GM10248 (cell line): ENCODE results near the gene DDX1.

Source experiments
- CTCF ChIA-PET: fragments of 300-600 bp; sonication (Branson Sonifier 250); formaldehyde crosslinking; extraction: SDS; loops from one replicate; lab custom pipeline; 2021; ENCODE audit warnings: antibody characterized with exemption; lab: Yijun Ruan, JAX
- POLR2A ChIA-PET: fragments of 350-650 bp; sonication (Branson Sonifier 250); formaldehyde crosslinking; extraction: SDS; loops from one replicate; lab custom pipeline; 2020; ENCODE audit warnings: antibody characterized with exemption; lab: Yijun Ruan, JAX
- DNase-seq: peaks from one replicate; pipeline ENCODE4 v3.0.0; 2012; ENCODE audit errors: extremely low spot score
- CTCF ChIP-seq: IDR thresholded peaks from 2 replicates; pipeline ENCODE4 v1.5.1; 2012; ENCODE audit warnings: mild to moderate bottlenecking, low read depth; ENCODE audit errors: extremely low read depth, missing control alignments, control extremely low read depth

DDX1 gene

GRCh38 chr2:15556311-15556930 lies 35.2 kb upstream of the DDX1 start:
- DNase-seq, result no peak
- POLR2A ChIA-PET, result no interaction called here
- TF ChIP-seq CTCF, result no peak
- CTCF ChIA-PET, result interaction anchor here (2.2 kb wide), 1 partner anchor 20 kb away, joined by 9 read pairs; no protein-coding TSS in a partner anchor

DNA sequence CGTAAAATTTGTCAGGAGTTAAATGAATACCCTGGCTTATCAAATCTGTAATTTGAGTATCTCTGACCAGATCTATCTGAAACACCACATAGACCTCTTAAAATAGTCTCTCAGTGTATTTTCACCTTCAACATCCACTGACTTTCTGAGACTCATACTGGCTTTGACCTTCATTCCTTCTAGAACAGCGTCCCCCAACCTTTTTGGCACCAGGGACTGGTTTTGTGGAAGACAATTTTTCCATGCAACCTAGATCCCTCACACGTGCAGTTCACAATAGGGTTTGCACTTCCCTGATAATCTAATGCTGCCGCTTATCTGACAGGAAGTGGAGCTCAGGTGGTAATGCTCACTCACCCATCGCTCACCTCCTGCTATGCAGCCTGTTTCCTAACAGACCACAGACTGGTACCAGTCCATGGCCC lies 33.8 kb upstream of the DDX1 start:
- TF ChIP-seq CTCF, result no peak
- CTCF ChIA-PET, result interaction anchor here (0.8 to 4.4 kb wide), 5 partner anchors 10 to 33 kb away, joined by 3 to 24 read pairs (median 9); no protein-coding TSS in a partner anchor
- POLR2A ChIA-PET, result no interaction called here
- DNase-seq, result no peak

DNA sequence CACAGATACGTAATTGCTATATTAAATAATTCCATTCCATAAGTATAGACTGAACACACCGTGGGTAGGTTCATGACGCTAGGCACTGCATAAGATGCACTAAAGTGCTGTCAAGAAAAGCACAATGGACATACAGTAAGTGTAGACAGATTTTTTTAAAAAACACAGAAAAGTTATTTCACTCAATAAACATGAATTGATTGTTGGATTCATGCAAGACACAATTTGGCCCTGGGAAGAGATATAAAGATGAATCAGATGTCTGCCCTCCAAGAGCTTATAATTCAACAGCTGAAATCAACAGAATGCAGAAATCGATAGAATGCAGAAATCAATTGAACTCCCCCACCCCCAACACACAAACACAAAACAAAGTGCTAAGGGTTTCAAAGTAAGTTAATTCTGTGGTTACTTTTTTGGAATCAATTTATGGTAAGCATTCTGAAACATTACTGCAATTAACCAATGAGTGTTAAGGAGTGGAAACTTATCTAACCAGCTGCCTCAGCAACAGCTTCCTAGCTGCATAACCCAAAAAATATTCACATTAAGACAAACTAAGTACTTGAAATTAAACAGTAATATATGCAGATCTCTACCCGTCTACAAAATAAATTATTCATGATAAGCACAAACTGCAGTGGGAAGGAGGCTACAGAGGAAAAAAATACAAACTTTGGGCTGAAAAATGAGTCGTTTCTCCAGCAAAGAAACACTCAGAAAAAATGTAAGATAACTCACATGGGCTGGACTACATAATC lies 32.1 kb upstream of the DDX1 start:
- ChIA-PET CTCF (interaction anchor here (0.8 to 4.4 kb wide), 3 partner anchors 12 to 17 kb away, joined by 3 to 24 read pairs (median 15); no protein-coding TSS in a partner anchor), POLR2A (no interaction called here)
- no peak for DNase-seq
- no peak for TF ChIP-seq CTCF

DNA sequence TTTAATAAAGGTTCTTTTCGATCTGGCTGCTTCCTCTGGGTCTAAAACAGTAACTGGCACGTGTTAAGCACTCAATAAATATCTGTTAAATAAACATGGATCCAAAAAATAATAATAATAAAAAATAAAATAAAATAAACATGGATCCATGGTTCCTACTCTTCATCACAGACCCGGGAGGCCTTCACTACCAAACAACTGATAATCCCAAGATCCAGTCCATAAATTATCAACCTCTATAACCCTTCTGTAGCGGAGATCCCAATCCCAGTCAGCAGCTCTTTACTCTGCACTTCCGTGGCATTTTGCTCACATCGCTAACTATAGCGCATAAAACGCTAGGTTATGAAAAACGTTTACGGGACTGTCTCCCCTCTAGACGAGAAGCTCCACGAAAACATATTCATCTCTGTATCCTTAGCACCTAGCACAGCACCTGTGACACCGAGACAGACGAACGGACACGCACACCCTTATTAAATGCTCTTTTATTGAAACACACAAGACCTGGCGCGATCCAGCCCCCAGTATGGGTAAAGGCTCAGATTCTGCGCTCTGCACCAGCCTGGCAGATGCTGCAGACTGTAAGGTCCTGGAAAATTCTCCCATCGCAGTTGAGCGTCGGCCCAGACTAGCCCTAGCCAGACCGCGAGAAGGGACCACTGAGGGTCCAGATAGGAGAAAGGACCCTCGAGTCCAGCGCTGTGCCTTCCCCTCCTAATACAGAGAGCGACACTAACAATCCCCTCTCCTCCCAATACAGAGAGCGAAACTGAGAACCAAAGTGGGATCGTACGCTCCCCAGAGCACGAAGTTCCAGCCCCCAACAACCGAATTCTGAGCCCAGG lies 31.3 kb upstream of the DDX1 start:
- POLR2A ChIA-PET, result no interaction called here
- CTCF ChIA-PET, result interaction anchor here (0.8 to 4.4 kb wide), 7 partner anchors 10 to 25 kb away, joined by 3 to 28 read pairs (median 6); no protein-coding TSS in a partner anchor
- no peak for TF ChIP-seq CTCF
- DNase-seq, result peak; percentile 23

- DNase-seq, result peak; percentile 86
- ChIA-PET POLR2A (interaction anchor here (0.8 kb wide), 1 partner anchor 49 kb away, joined by 3 read pairs; no protein-coding TSS in a partner anchor), CTCF (interaction anchor here (0.8 to 4.4 kb wide), 6 partner anchors 9 to 24 kb away, joined by 3 to 28 read pairs (median 6); no protein-coding TSS in a partner anchor)
- no peak for TF ChIP-seq CTCF
Observed at GRCh38 chr2:15560988-15561573, 30.6 kb upstream of the DDX1 start, which contains the start of gene NBAS. Gene NBAS (minus strand): TSS chr2:15561334. CDS start chr2:15561304, 30 bp downstream.
